ENCODE data around the gene STXBP4. TPM values are rescaled to one million over a fixed set of nuclear protein-coding genes. Genes with fewer than 3 reads are reported as not detected.

STXBP4 gene
- total and polyA plus RNA-seq, 3 donors from 2014 or later: 4.7 to 25.8 (median 19.3) TPM

GRCh38 chr17:55057184-55057583 lies 88.6 kb downstream of the STXBP4 start:
- WGBS, 2 donors: 89 to 94% methylated on average over 3 of the region's 3 CpGs
- Histone ChIP-seq H3K4me1 (no peaks in the 10 kb centered on the region), H3K9me3 (no peaks in the 10 kb centered on the region), H3K27me3 (no peaks in the 10 kb centered on the region), H3K36me3 (ENCODE audit: low read depth, missing control alignments) (no peaks in the 10 kb centered on the region), H3K4me3 (no peak overlapping the region), H3K27ac (no peak overlapping the region)
- intact Hi-C loops (cut with DNase I; ENCODE audit: low total_unique reads): no loop called here
- no peak for DNase-seq
- TF ChIP-seq CTCF (IDR thresholded peaks at IDR 0.05) (no peak), POLR2A (IDR thresholded peaks at IDR 0.05) (no peak)

GRCh38 chr17:55059724-55060123 lies 91.2 kb downstream of the STXBP4 start:
- no peaks in the 10 kb centered on the region for H3K4me1 ChIP-seq
- H3K27me3 ChIP-seq: no peaks in the 10 kb centered on the region
- no peak overlapping the region for H3K27ac ChIP-seq
- no peaks in the 10 kb centered on the region for H3K9me3 ChIP-seq
- no peak for TF ChIP-seq POLR2A (IDR thresholded peaks at IDR 0.05)
- TF ChIP-seq CTCF (IDR thresholded peaks at IDR 0.05): no peak
- intact Hi-C loops (cut with DNase I; ENCODE audit: low total_unique reads): no loop called here
- no peak for DNase-seq
- no peaks in the 10 kb centered on the region for H3K36me3 ChIP-seq (ENCODE audit: low read depth, missing control alignments)
- no peak overlapping the region for H3K4me3 ChIP-seq

GRCh38 chr17:55062921-55063320 lies 94.4 kb downstream of the STXBP4 start:
- intact Hi-C loops (cut with DNase I; ENCODE audit: low total_unique reads): no loop called here
- DNase-seq: no peak
- no peaks in the 10 kb centered on the region for H3K9me3 ChIP-seq

GRCh38 chr17:55063885-55064874 lies 95.6 kb downstream of the STXBP4 start:
- H3K27ac ChIP-seq: no peak overlapping the region
- DNase-seq: no peak
- H3K27me3 ChIP-seq: no peaks in the 10 kb centered on the region
- intact Hi-C loops (cut with DNase I; ENCODE audit: low total_unique reads): no loop called here
- no peaks in the 10 kb centered on the region for H3K4me1 ChIP-seq
- no peaks in the 10 kb centered on the region for H3K9me3 ChIP-seq
- no peaks in the 10 kb centered on the region for H3K36me3 ChIP-seq (ENCODE audit: low read depth, missing control alignments)
- H3K4me3 ChIP-seq: no peak overlapping the region
- no peak for TF ChIP-seq POLR2A (IDR thresholded peaks at IDR 0.05)
- no peak for TF ChIP-seq CTCF (IDR thresholded peaks at IDR 0.05)
- 90 to 93% methylated on average over 16 of the region's 16 CpGs for WGBS, 2 donors

More at GRCh38 chr17:55062921-55063320, 94.4 kb downstream of the STXBP4 start:
- Histone ChIP-seq H3K4me3 (no peak overlapping the region), H3K27me3 (no peaks in the 10 kb centered on the region), H3K4me1 (no peaks in the 10 kb centered on the region), H3K27ac (no peak overlapping the region), H3K36me3 (ENCODE audit: low read depth, missing control alignments) (no peaks in the 10 kb centered on the region)
- WGBS, 2 donors: 90 to 97% methylated on average over 1 of the region's 1 CpG
- TF ChIP-seq CTCF (IDR thresholded peaks at IDR 0.05) (no peak), POLR2A (IDR thresholded peaks at IDR 0.05) (no peak)
